Gastroesophageal sphincter (tissue), 3 donors: Measurements from ENCODE around the gene DNAJC5G.

Source experiments
- CTCF ChIP-seq, 4 experiments: fragments of 200-600 bp in 2 of 4; fragments of 450-650 bp in 2 of 4; sonication (generic) in 1 of 4; IDR thresholded peaks; one replicate each; pipeline ENCODE4 v1.5.1; 2017 to 2019; ENCODE audit warnings: antibody characterized with exemption in 4 of 4, mild to moderate bottlenecking in 2 of 4, moderate library complexity in 2 of 4
- POLR2A ChIP-seq, 2 donors: fragments of 450-650 bp; IDR thresholded peaks; one replicate each; pipeline ENCODE4 v1.6.1; 2017; ENCODE audit warnings: antibody characterized with exemption in 2 of 2, mild to moderate bottlenecking in 2 of 2, moderate library complexity in 1 of 2

- TF ChIP-seq CTCF (IDR thresholded peaks at IDR 0.05): no peak
- TF ChIP-seq POLR2A (IDR thresholded peaks at IDR 0.05): no peak
Measured at GRCh38 chr2:27285481-27285880, 10.2 kb downstream of the DNAJC5G start.
